ENCODE results near the gene MDN1. TPM values are rescaled to one million over a fixed set of nuclear protein-coding genes. Genes with fewer than 3 reads are reported as not detected.

Gene MDN1
- total and polyA plus RNA-seq, 2 of the 4 experiments (the other 2 are of a cell fraction), result 7.7 to 26.7 TPM

GRCh38 chr6:89688328-89688727 is 131.3 kb downstream of the MDN1 start:
- intact Hi-C loops (cut with micrococcal nuclease) (no loop called here), in situ Hi-C loops (cut with MboI; ENCODE audit: low sequenced_read_pairs) (no loop called here), dilution Hi-C loops (cut with HindIII; ENCODE audit: low sequenced_read_pairs, unreplicated experiment) (no loop called here)
- no peak overlapping the region for H3K18ac ChIP-seq (ENCODE audit: low read depth, low read length)
- BruUV-seq (replicated peaks), result no TSS peak
- no peaks in the 10 kb centered on the region for H3K4me1 ChIP-seq (ENCODE audit: control insufficient read depth, insufficient read depth, low read length)
- no peaks in the 10 kb centered on the region for H4K20me1 ChIP-seq (ENCODE audit: insufficient read depth, low read length)
- ChIA-PET POLR2A (ENCODE audit: unreplicated experiment) (no interaction called here), CTCF (no interaction called here)
- no peak overlapping the region for H2AK9ac ChIP-seq (replicated peaks; ENCODE audit: low read depth, low read length, poor library complexity)
- no peak overlapping the region for H3K27ac ChIP-seq (ENCODE audit: insufficient read depth, low read length)
- H3K9me1 ChIP-seq (ENCODE audit: insufficient read depth, low read length), result no peaks in the 10 kb centered on the region
- H2BK5ac ChIP-seq (ENCODE audit: low read depth, low read length, poor library complexity, severe bottlenecking), result no peak overlapping the region
- no peak overlapping the region for H4K8ac ChIP-seq (ENCODE audit: low read depth in 2 of 2, low read length in 2 of 2)
- no peak overlapping the region for H4K5ac ChIP-seq (ENCODE audit: low read depth, low read length)
- 80% methylated on average over 1 of the region's 2 CpGs; no CpG with 5 or more reads in 1 of the 2 experiments for WGBS, 2 experiments (ENCODE audit: extremely low coverage in 2 of 2, insufficient read length in 1 of 2)
- H3K9me3 ChIP-seq (ENCODE audit: control insufficient read depth, insufficient read depth, low read length), result no peaks in the 10 kb centered on the region
- no peak overlapping the region for H3K4me3 ChIP-seq (ENCODE audit: insufficient read depth, low read depth, low read length)
- no peak overlapping the region for H2AFZ ChIP-seq (replicated peaks; ENCODE audit: low read length, poor library complexity)
- H4K91ac ChIP-seq (ENCODE audit: insufficient read depth, low read depth, low read length), result no peak overlapping the region
- H2BK20ac ChIP-seq (ENCODE audit: low read depth, low read length), result no peak overlapping the region
- no peaks in the 10 kb centered on the region for H3K27me3 ChIP-seq (ENCODE audit: control insufficient read depth, insufficient read depth, low read length)
- H3K9ac ChIP-seq (ENCODE audit: low read depth, low read length), result no peak overlapping the region
- ATAC-seq (ENCODE audit: low read depth), result no peak
- H3K23ac ChIP-seq (ENCODE audit: low read depth, low read length), result no peak overlapping the region
- no peak overlapping the region for H3K4me2 ChIP-seq (ENCODE audit: low read depth, low read length)
- no peak for DNase-seq
- H3K14ac ChIP-seq (replicated peaks; ENCODE audit: low read depth, low read length), result no peak overlapping the region
- H3K4ac ChIP-seq (ENCODE audit: low read depth, low read length), result no peak overlapping the region
- peaks cover 50% of the 10 kb centered on the region for H3K36me3 ChIP-seq (ENCODE audit: control insufficient read depth, insufficient read depth, low read length)
- no peaks in the 10 kb centered on the region for H3K79me1 ChIP-seq (ENCODE audit: low read depth in 1 of 2, low read length in 2 of 2)
- H2BK15ac ChIP-seq (ENCODE audit: low read depth, low read length), result no peak overlapping the region
- no peak overlapping the region for H3K56ac ChIP-seq (ENCODE audit: extremely low read depth, insufficient read depth, low read length)
- no peak overlapping the region for H2AK5ac ChIP-seq (ENCODE audit: low read depth, low read length)
- TF ChIP-seq MAZ (IDR thresholded peaks at IDR 0.05; ENCODE audit: borderline replicate concordance, low read depth, low read length) (no peak), RAD21 (IDR thresholded peaks at IDR 0.05; ENCODE audit: low read length) (no peak), CTCF (conservative IDR thresholded peaks at IDR 0.05; ENCODE audit: low read depth, low read length) (no peak), RCOR1 (IDR thresholded peaks at IDR 0.05; ENCODE audit: insufficient replicate concordance, low read length) (no peak), FOS (IDR thresholded peaks at IDR 0.05; ENCODE audit: low read depth, low read length) (no peak), SMC3 (IDR thresholded peaks at IDR 0.05; ENCODE audit: low read depth, low read length) (no peak), CEBPB (IDR thresholded peaks at IDR 0.05; ENCODE audit: low read depth, low read length) (no peak), MAFK (IDR thresholded peaks at IDR 0.05; ENCODE audit: low read depth, low read length) (no peak), BHLHE40 (IDR thresholded peaks at IDR 0.05; ENCODE audit: low read depth, low read length) (no peak)
- no peak overlapping the region for H2BK120ac ChIP-seq (ENCODE audit: low read depth, low read length)
